Brain pericyte (primary cell): ENCODE measurements around the gene ZNF385D.

Experiments used
- DNase-seq: peaks from one replicate; pipeline ENCODE4 v3.0.0-alpha.2; 2012; ENCODE audit warnings: low read depth, low spot score

The ZNF385D gene

DNA sequence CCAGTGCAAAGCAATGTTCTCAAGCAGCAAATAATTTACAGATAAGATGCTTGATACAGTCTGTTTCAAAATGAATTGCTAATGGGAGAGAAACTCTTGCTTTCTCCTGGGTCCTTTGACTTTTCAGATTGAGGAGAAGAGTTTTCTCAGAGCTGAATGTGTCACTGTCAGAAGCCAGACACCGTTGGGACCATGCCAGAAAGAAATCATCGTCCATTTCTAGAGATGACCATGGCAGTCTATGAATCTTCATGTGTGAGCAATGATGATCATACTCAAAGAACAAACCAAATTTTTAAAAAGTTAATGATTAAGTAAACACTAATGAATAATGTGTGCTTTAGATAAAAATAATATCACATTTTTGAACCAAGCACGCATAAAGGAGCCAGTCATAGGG, 77.6 kb downstream of the ZNF385D start:
- DNase-seq = no peak

DNA sequence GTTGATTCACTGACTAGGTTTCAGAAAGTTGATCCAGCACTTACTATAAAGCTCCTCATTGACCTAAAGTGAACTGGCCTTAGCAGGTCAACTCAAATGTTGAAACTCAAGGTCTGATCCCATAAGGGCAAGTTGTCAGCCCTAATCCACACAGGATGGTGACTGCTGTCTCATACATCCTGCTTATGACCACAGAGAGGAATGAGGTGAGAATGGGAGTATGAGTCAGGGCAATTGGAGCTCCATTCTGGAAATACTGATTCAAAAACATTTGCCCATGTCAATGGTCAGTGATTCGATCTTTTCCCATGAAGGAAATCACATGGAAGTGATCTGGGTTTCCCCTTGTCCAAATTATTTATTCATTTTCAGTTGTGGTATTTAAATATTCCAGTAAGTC, 78.7 kb downstream of the ZNF385D start:
- no peak for DNase-seq

- DNase-seq = no peak
Measured at GRCh38 chr3:21670386-21670785, 80.6 kb downstream of the ZNF385D start.

DNA sequence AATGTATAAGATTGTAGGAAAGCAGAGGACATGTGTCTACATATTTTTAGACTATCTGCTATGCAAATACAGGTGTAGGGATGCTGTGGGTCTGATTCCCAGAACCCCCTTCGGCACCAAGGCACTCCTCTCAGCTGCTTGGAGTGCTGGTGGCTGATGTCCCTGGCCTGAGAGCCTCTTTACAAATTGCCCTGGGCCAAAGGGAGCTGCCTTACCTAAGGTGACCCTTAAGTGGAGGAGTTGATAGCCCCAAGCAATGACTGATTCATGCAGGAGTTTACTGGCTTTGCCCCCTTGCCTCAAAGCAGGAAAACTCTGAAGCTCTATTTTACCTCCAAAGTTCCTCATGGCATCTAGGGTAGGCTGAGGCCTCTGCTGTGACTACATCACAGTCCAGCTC, 83.0 kb downstream of the ZNF385D start:
- no peak for DNase-seq

DNA sequence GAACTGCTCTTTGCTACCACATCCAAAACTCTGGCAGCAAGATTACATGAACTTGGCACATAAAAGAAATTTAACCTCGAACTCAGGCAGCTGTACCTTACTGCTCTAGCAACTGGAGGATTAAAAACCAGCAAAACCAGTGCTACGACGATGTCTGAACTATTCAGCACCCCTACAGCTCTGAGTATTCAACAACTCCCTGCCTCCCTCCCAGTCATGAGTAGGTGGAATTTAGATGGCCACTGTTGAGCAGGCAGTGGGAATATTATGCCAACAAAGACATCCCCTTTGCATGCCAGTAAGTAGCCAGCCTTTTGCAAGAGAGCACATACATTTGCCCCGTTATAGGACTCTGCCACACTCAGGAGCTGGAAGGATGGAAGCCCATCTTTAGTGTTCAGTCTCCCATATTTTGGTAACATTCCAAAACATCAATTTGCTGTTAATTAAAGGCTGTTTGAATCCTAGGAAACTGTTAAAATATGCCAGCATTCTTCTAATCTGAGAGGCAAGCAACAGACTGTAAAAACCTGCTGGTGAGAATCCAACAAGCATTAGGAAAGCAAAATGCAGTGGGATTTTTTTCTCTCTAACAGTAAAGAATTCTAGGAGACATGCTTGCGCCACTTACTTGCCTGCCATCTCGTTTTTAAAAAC, 85.4 kb downstream of the ZNF385D start:
- DNase-seq = no peak

DNA sequence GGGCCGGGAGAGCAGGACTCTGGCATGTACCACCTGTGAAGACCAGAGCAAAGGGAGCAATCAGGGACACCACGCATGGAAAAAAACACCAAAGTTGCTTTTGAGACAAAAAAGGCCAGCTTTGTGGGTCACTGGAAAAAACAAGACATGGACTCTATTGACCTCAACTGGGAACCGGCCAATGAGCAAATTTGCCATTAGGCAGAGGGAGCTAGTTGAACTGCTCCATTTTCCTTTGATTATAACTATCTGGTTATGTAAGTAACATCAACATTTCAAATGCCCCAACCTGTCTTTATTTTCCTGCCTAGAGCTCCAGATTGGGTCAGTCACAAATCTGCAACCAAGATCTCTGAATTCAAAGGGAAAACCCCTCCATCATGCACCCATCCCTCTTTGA, 86.0 kb downstream of the ZNF385D start:
- no peak for DNase-seq

GRCh38 chr3:21662403-21662802, 88.6 kb downstream of the ZNF385D start:
- DNase-seq = no peak

DNA sequence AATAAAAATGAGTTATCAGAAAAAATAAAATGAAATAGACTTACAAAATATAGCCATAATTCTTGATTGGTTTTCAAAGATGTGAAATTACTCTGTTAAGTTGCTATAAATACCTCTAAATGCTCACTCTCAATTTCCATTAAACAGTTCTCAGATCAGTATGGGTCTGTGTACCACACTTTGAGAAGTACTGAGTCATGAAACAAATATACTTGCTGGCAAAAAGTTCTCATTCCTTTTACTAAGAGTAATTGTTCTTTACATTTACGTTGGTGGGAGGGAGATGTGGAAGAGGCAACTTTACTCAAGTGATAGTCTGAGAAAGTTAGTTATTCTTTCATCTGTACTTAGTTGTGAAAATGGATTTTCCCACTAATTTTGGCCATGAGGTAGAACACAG, 96.3 kb downstream of the ZNF385D start:
- DNase-seq = no peak

GRCh38 chr3:21654241-21654640, 96.8 kb downstream of the ZNF385D start:
- no peak for DNase-seq

DNA sequence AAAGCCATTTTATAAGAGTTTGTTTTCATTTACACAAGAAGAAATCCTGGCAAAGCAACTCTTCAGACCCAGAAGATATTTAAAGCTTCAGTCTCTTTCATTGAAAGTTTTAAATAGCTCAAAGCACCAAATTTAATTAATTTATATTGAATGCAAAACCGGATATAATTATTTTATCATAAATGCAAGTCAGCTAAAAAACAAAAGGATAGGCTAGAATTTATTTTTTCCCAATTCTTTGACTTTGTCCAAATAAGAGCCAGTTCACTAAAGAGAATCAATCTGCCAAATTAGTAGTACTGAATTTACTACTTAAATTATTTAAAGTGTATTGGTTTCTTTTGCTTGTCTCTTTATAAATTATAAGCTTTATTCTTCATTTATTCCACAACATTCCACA, 101.5 kb downstream of the ZNF385D start:
- DNase-seq = no peak

DNA sequence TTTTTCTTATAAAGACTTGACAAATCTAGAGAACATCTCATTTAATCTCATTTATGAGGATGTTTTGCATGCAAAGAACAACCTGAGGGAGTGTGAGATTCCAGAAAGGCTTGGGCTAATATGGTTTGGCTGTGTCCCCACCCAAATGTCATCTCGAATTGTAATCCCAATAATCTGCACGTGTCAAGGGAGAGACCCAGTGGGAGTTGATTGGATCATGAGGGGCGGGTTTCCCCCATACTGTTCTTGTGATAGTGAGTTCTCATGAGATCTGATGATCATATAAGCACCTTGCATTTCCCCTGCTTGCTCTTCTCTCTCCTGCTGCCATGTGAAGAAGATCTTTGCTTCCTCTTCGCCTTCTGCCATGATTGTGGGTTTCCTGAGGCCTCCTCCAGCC, 103.0 kb downstream of the ZNF385D start:
- no peak for DNase-seq

- DNase-seq = no peak
Measured at GRCh38 chr3:21645121-21645897, 105.7 kb downstream of the ZNF385D start.

DNA sequence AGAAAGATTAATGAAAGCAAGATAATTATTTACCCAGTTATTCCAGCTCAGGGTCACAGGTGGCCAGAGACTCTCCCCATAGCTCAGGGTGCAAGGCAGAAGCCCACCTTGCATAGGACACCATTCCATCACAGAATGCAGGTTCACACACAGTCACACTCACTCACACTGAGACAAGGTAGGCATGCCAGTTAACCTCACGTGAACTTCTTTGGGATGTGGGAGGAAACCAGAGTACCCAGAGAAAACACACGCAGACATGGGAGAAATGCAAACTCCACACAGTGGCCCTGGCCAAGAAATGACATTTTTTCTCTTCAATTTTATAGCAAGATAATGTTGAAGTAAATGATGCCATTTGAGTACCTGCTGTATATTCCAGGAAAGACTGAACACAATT, 106.7 kb downstream of the ZNF385D start:
- DNase-seq = no peak

DNA sequence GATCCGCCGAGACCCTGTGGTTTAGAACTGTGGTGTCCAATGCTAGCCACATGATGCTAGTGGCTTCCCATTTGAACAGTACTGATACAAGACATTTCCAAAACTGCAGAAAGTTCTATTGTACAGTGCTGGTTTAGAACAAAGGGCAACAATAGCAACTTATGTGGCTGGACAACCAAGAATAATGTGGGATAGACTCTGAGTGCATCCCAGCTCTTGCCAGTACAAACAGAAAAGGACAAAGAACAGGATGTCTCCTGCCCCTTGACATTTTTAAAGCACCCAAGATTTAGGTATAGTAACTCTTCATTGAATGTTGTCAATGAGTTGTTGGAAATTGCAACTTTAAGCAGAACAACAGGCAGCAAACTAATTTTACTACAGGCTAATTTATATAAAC, 107.3 kb downstream of the ZNF385D start:
- no peak for DNase-seq

GRCh38 chr3:21642433-21642832, 108.6 kb downstream of the ZNF385D start:
- no peak for DNase-seq

DNA sequence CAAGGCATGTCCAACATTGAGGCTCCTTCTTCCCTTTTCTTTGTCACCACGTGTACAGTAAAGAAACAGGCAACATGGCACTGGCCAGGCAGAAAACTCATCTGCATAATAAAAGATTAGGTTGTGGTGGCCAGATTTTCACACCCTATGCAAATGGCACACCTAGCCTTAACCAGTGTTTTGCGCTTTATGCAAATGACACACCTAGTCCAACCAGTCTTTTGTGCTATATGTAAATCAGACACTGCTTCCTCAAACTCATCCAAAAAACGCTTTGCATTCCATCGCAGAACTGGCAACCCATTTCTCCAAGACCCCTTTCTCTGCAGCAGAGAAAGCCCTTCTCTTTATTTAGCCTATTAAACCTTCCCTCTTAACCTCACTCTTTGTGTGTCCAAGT, 109.1 kb downstream of the ZNF385D start:
- DNase-seq = no peak

GRCh38 chr3:21638488-21638887, 112.5 kb downstream of the ZNF385D start:
- no peak for DNase-seq

- no peak for DNase-seq
Measured at GRCh38 chr3:21634112-21634511, 116.9 kb downstream of the ZNF385D start.

DNA sequence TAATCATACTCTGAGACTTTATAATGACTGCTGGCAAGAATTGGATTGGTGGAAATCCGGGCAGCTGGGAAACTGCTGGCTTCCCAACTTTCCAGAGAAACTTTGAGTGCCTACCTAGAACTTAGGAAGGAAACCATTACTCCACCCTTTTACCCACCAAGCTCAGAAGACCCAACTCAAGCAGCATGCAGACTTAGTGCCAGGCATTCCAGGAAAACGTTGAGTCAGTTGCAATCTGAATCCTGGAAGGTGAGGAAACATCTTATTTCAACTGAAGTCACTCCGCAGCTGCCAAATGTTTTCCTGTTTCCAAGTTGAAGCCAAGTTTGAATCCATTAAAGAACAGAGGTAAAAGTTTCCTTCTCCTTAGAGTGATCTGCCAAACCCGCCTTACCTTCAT, 126.5 kb downstream of the ZNF385D start:
- DNase-seq = no peak

- DNase-seq = no peak
Measured at GRCh38 chr3:21621181-21621651, 129.8 kb downstream of the ZNF385D start.

- no peak for DNase-seq
Measured at GRCh38 chr3:21620511-21621155, 130.4 kb downstream of the ZNF385D start.

DNA sequence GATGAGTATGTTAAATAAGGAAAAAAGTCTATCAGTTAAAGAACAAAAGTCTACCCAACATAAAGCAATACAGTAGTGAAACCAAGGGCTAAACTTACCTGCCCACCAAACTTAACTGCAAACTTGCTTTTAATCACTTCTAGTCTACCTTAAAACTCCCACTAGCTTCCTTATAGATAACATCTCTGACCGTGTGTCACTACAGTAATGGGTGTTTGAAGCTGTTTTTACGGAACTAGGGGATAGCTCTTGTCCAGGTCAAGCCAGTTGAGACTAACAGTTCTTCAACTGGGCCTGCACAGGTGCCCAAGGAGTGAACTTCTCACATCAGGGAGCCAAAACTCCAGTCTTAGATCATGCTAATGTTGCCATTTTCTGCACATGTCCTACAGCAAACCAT, 132.3 kb downstream of the ZNF385D start:
- DNase-seq = no peak
